ENCODE results near the gene PHF2. TPM values are rescaled to one million over a fixed set of nuclear protein-coding genes. Genes with fewer than 3 reads are reported as not detected.
"Not testable (repeated sequence)": the region's sequence is repeated elsewhere in the genome, so short reads cannot be mapped to it uniquely, and the experiment has no call there.

Gene PHF2
- total RNA-seq, 1 donor from 2014 or later, result 18.8 TPM

- H3K4me1 ChIP-seq (ENCODE audit: control insufficient read depth in 3 of 3, insufficient read depth in 3 of 3, low read length in 3 of 3), result no peaks in the 10 kb centered on the region
- H3K27me3 ChIP-seq (ENCODE audit: control insufficient read depth in 3 of 3, insufficient read depth in 3 of 3, low read length in 3 of 3), result no peaks in the 10 kb centered on the region
- no peak overlapping the region for H3K4me3 ChIP-seq (ENCODE audit: low read length in 3 of 3)
- H3K9me3 ChIP-seq (ENCODE audit: control insufficient read depth in 3 of 3, low read length in 3 of 3), result no peaks in the 10 kb centered on the region
- peaks cover 65 to 73% (median 68%) of the 10 kb centered on the region in 3 donors for H3K36me3 ChIP-seq (ENCODE audit: control insufficient read depth in 3 of 3, insufficient read depth in 3 of 3, low read length in 3 of 3)
- H3K9ac ChIP-seq (ENCODE audit: low read depth in 1 of 3, low read length in 3 of 3), result no peak overlapping the region
- H3K27ac ChIP-seq (ENCODE audit: low read depth, low read length), result no peak overlapping the region
These were observed 84.1 kb downstream of the PHF2 start for GRCh38 chr9:93660352-93661046.

- H3K4me3 ChIP-seq (ENCODE audit: low read length in 3 of 3), result no peak overlapping the region
- no peaks in the 10 kb centered on the region for H3K4me1 ChIP-seq (ENCODE audit: control insufficient read depth in 3 of 3, insufficient read depth in 3 of 3, low read length in 3 of 3)
- H3K9ac ChIP-seq (ENCODE audit: low read depth in 1 of 3, low read length in 3 of 3), result no peak overlapping the region
- no peaks in the 10 kb centered on the region for H3K27me3 ChIP-seq (ENCODE audit: control insufficient read depth in 3 of 3, insufficient read depth in 3 of 3, low read length in 3 of 3)
- no peak overlapping the region for H3K27ac ChIP-seq (ENCODE audit: low read depth, low read length)
- no peaks in the 10 kb centered on the region for H3K9me3 ChIP-seq (ENCODE audit: control insufficient read depth in 3 of 3, low read length in 3 of 3)
- peaks cover 64 to 73% (median 68%) of the 10 kb centered on the region in 3 donors for H3K36me3 ChIP-seq (ENCODE audit: control insufficient read depth in 3 of 3, insufficient read depth in 3 of 3, low read length in 3 of 3)
These were observed 85.2 kb downstream of the PHF2 start for GRCh38 chr9:93661591-93661990.

GRCh38 chr9:93662016-93662638, 85.7 kb downstream of the PHF2 start:
- Histone ChIP-seq H3K4me3 (ENCODE audit: low read length in 3 of 3) (no peak overlapping the region), H3K9ac (ENCODE audit: low read depth in 1 of 3, low read length in 3 of 3) (no peak overlapping the region), H3K9me3 (ENCODE audit: control insufficient read depth in 3 of 3, low read length in 3 of 3) (no peaks in the 10 kb centered on the region), H3K36me3 (ENCODE audit: control insufficient read depth in 3 of 3, insufficient read depth in 3 of 3, low read length in 3 of 3) (peaks cover 61 to 71% (median 63%) of the 10 kb centered on the region in 3 donors), H3K27me3 (ENCODE audit: control insufficient read depth in 3 of 3, insufficient read depth in 3 of 3, low read length in 3 of 3) (no peaks in the 10 kb centered on the region), H3K4me1 (ENCODE audit: control insufficient read depth in 3 of 3, insufficient read depth in 3 of 3, low read length in 3 of 3) (no peaks in the 10 kb centered on the region), H3K27ac (ENCODE audit: low read depth, low read length) (no peak overlapping the region)

GRCh38 chr9:93662952-93663572, 86.7 kb downstream of the PHF2 start:
- no peak overlapping the region for H3K9ac ChIP-seq (ENCODE audit: low read depth in 1 of 3, low read length in 3 of 3)
- no peaks in the 10 kb centered on the region for H3K4me1 ChIP-seq (ENCODE audit: control insufficient read depth in 3 of 3, insufficient read depth in 3 of 3, low read length in 3 of 3)
- H3K27me3 ChIP-seq (ENCODE audit: control insufficient read depth in 3 of 3, insufficient read depth in 3 of 3, low read length in 3 of 3), result no peaks in the 10 kb centered on the region
- H3K4me3 ChIP-seq (ENCODE audit: low read length in 3 of 3), result no peak overlapping the region
- peaks cover 56 to 65% (median 63%) of the 10 kb centered on the region in 3 donors for H3K36me3 ChIP-seq (ENCODE audit: control insufficient read depth in 3 of 3, insufficient read depth in 3 of 3, low read length in 3 of 3)
- H3K27ac ChIP-seq (ENCODE audit: low read depth, low read length), result no peak overlapping the region
- no peaks in the 10 kb centered on the region for H3K9me3 ChIP-seq (ENCODE audit: control insufficient read depth in 3 of 3, low read length in 3 of 3)

- Histone ChIP-seq H3K27ac (ENCODE audit: low read depth, low read length) (no peak overlapping the region), H3K36me3 (ENCODE audit: control insufficient read depth in 3 of 3, insufficient read depth in 3 of 3, low read length in 3 of 3) (peaks cover 49 to 57% (median 56%) of the 10 kb centered on the region in 3 donors), H3K4me3 (ENCODE audit: low read length in 3 of 3) (no peak overlapping the region), H3K27me3 (ENCODE audit: control insufficient read depth in 3 of 3, insufficient read depth in 3 of 3, low read length in 3 of 3) (no peaks in the 10 kb centered on the region), H3K9me3 (ENCODE audit: control insufficient read depth in 3 of 3, low read length in 3 of 3) (no peaks in the 10 kb centered on the region), H3K9ac (ENCODE audit: low read depth in 1 of 3, low read length in 3 of 3) (no peak overlapping the region), H3K4me1 (ENCODE audit: control insufficient read depth in 3 of 3, insufficient read depth in 3 of 3, low read length in 3 of 3) (no peaks in the 10 kb centered on the region)
These were observed 87.6 kb downstream of the PHF2 start for GRCh38 chr9:93663877-93664548.

- no peak overlapping the region for H3K4me3 ChIP-seq (ENCODE audit: low read length in 3 of 3)
- H3K4me1 ChIP-seq (ENCODE audit: control insufficient read depth in 3 of 3, insufficient read depth in 3 of 3, low read length in 3 of 3), result no peaks in the 10 kb centered on the region
- H3K36me3 ChIP-seq (ENCODE audit: control insufficient read depth in 3 of 3, insufficient read depth in 3 of 3, low read length in 3 of 3), result peaks cover 42 to 51% (median 50%) of the 10 kb centered on the region in 3 donors
- H3K27me3 ChIP-seq (ENCODE audit: control insufficient read depth in 3 of 3, insufficient read depth in 3 of 3, low read length in 3 of 3), result no peaks in the 10 kb centered on the region
- no peak overlapping the region for H3K27ac ChIP-seq (ENCODE audit: low read depth, low read length)
- H3K9ac ChIP-seq (ENCODE audit: low read depth in 1 of 3, low read length in 3 of 3), result no peak overlapping the region
- no peaks in the 10 kb centered on the region for H3K9me3 ChIP-seq (ENCODE audit: control insufficient read depth in 3 of 3, low read length in 3 of 3)
These were observed 88.3 kb downstream of the PHF2 start for GRCh38 chr9:93664549-93665120.

- Histone ChIP-seq H3K27me3 (ENCODE audit: control insufficient read depth in 3 of 3, insufficient read depth in 3 of 3, low read length in 3 of 3) (no peaks in the 10 kb centered on the region), H3K9me3 (ENCODE audit: control insufficient read depth in 3 of 3, low read length in 3 of 3) (no peaks in the 10 kb centered on the region), H3K4me1 (ENCODE audit: control insufficient read depth in 3 of 3, insufficient read depth in 3 of 3, low read length in 3 of 3) (no peaks in the 10 kb centered on the region), H3K36me3 (ENCODE audit: control insufficient read depth in 3 of 3, insufficient read depth in 3 of 3, low read length in 3 of 3) (peaks cover 39 to 48% (median 45%) of the 10 kb centered on the region in 3 donors), H3K27ac (ENCODE audit: low read depth, low read length) (no peak overlapping the region), H3K4me3 (ENCODE audit: low read length in 3 of 3) (no peak overlapping the region), H3K9ac (ENCODE audit: low read depth in 1 of 3, low read length in 3 of 3) (no peak overlapping the region)
These were observed 88.8 kb downstream of the PHF2 start for GRCh38 chr9:93665128-93665636.

- H3K9ac ChIP-seq (ENCODE audit: low read depth in 1 of 3, low read length in 3 of 3), result no peak overlapping the region
- no peaks in the 10 kb centered on the region for H3K27me3 ChIP-seq (ENCODE audit: control insufficient read depth in 3 of 3, insufficient read depth in 3 of 3, low read length in 3 of 3)
- H3K27ac ChIP-seq (ENCODE audit: low read depth, low read length), result no peak overlapping the region
- no peaks in the 10 kb centered on the region for H3K9me3 ChIP-seq (ENCODE audit: control insufficient read depth in 3 of 3, low read length in 3 of 3)
- H3K4me1 ChIP-seq (ENCODE audit: control insufficient read depth in 3 of 3, insufficient read depth in 3 of 3, low read length in 3 of 3), result no peaks in the 10 kb centered on the region
- peaks cover 33 to 43% (median 39%) of the 10 kb centered on the region in 3 donors for H3K36me3 ChIP-seq (ENCODE audit: control insufficient read depth in 3 of 3, insufficient read depth in 3 of 3, low read length in 3 of 3)
- H3K4me3 ChIP-seq (ENCODE audit: low read length in 3 of 3), result no peak overlapping the region
These were observed 89.5 kb downstream of the PHF2 start for GRCh38 chr9:93665637-93666438.

- not testable (repeated sequence) for H3K9me3 ChIP-seq (ENCODE audit: control insufficient read depth in 3 of 3, low read length in 3 of 3); H3K27me3 ChIP-seq (ENCODE audit: control insufficient read depth in 3 of 3, insufficient read depth in 3 of 3, low read length in 3 of 3); H3K9ac ChIP-seq (ENCODE audit: low read depth in 1 of 3, low read length in 3 of 3); H3K4me1 ChIP-seq (ENCODE audit: control insufficient read depth in 3 of 3, insufficient read depth in 3 of 3, low read length in 3 of 3); H3K27ac ChIP-seq (ENCODE audit: low read depth, low read length); H3K4me3 ChIP-seq (ENCODE audit: low read length in 3 of 3)
- H3K36me3 ChIP-seq (ENCODE audit: control insufficient read depth in 3 of 3, insufficient read depth in 3 of 3, low read length in 3 of 3), result peaks cover 31 to 42% (median 37%) of the 10 kb centered on the region in 3 donors
These were observed 90.0 kb downstream of the PHF2 start for GRCh38 chr9:93666439-93666784.
